OCI-LY3 (cell line): ENCODE results near the gene SLC25A25.
A peak's percentile ranks its signal among the peaks of the same experiment; 100 is the strongest.

Source experiments
- H2AFZ ChIP-seq: fragments of 200-600, 300-600 bp; shearing (Covaris generic); 2 replicates; pipeline ENCODE4 v1.6.0; 2014; ENCODE audit warnings: antibody characterized with exemption, low read depth, low read length
- H3K27ac ChIP-seq: fragments of 200-600, 300-600 bp; sonication (generic); 2 replicates; pipeline ENCODE4 v1.5.1; 2014; ENCODE audit warnings: mild to moderate bottlenecking, low read length, moderate library complexity, mixed read lengths
- H3K27me3 ChIP-seq: fragments of 200-600, 300-600 bp; sonication (generic); 2 replicates; pipeline ENCODE4 v1.6.1; 2014; ENCODE audit warnings: low read depth, low read length, mixed read lengths
- H3K36me3 ChIP-seq: fragments of 200-600, 300-600 bp; sonication (generic); replicated peaks from 2 replicates; pipeline ENCODE3; 2014; ENCODE audit warnings: low read depth, low read length, mixed read lengths
- H3K4me1 ChIP-seq: fragments of 300-600, 200-600 bp; sonication (generic); 2 replicates; pipeline ENCODE4 v1.6.1; 2014; ENCODE audit warnings: low read length, mixed read lengths
- H3K4me2 ChIP-seq: fragments of 200-600, 300-600 bp; sonication (generic); 2 replicates; pipeline ENCODE4 v1.6.1; 2014; ENCODE audit warnings: low read length, mixed read lengths
- H3K4me3 ChIP-seq: fragments of 300-600, 200-600 bp; sonication (generic); 2 replicates; pipeline ENCODE4 v1.5.1; 2014; ENCODE audit warnings: antibody characterized with exemption, mild to moderate bottlenecking, low read length, moderate library complexity
- H3K79me2 ChIP-seq: fragments of 300-600, 200-600 bp; shearing (Covaris generic); 2 replicates; pipeline ENCODE4 v1.6.1; 2014; ENCODE audit warnings: mild to moderate bottlenecking, low read length, mixed read lengths
- H3K9ac ChIP-seq: fragments of 300-600, 200-600 bp; shearing (Covaris generic); 2 replicates; pipeline ENCODE4 v1.6.0; 2014; ENCODE audit warnings: mild to moderate bottlenecking, low read length, moderate library complexity
- H3K9me3 ChIP-seq: fragments of 200-600, 300-600 bp; shearing (Covaris generic); 2 replicates; pipeline ENCODE4 v1.6.1; 2014; ENCODE audit warnings: low read length, mixed read lengths; ENCODE audit not compliant: insufficient read depth
- H4K20me1 ChIP-seq: fragments of 200-600, 300-600 bp; sonication (generic); 2 replicates; pipeline ENCODE4 v1.6.1; 2016; ENCODE audit warnings: low read length, mixed read lengths; ENCODE audit not compliant: insufficient read depth
- CTCF ChIP-seq: fragments of 200-600, 300-600 bp; sonication (generic); IDR thresholded peaks from 2 replicates; pipeline ENCODE4 v1.5.1; 2014; ENCODE audit warnings: antibody characterized with exemption, low read length, low read depth
- EZH2phosphoT487 ChIP-seq: fragments of 200-600 bp; shearing (Covaris generic); IDR thresholded peaks from 2 replicates; pipeline ENCODE4 v1.6.1; 2018; ENCODE audit warnings: antibody characterized with exemption, mixed run types, low read depth

SLC25A25 gene

DNA sequence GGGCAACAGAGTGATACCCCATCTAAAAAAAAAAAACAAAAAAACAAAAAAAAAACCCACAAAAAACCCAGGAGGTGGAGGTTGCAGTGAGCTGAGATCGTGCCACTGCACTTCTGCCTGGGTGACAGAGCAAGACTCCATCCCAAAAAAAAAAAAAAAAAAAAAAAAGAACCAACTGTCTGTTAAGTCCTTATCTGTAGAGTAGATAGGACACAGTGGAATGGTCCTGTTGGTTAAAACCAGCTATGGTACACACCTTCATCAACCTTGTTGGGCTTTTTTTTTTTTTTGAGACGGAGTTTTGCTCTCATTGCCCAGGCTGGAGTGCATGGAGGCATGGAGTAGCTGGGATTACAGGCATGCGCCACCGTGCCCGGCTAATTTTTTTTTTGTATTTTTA lies 12.2 kb downstream of the SLC25A25 start:
- Histone ChIP-seq H3K4me1 (peaks cover 11% of the 10 kb centered on the region; the same call in 1 of the 2 replicates), H3K9me3 (no peaks in the 10 kb centered on the region), H3K27me3 (no peaks in the 10 kb centered on the region), H4K20me1 (peaks cover 5% of the 10 kb centered on the region; the same call in 1 of the 2 replicates), H3K36me3 (peaks cover 8% of the 10 kb centered on the region), H3K4me3 (no peak overlapping the region), H3K27ac (no peak overlapping the region), H3K9ac (no peak overlapping the region), H3K79me2 (peaks cover 42% of the 10 kb centered on the region), H3K4me2 (no peak overlapping the region), H2AFZ (no peak overlapping the region)
- no peak for TF ChIP-seq CTCF
- TF ChIP-seq EZH2phosphoT487 = no peak

- Histone ChIP-seq H4K20me1 (peaks cover 5% of the 10 kb centered on the region; the same call in 1 of the 2 replicates), H3K79me2 (peaks cover 40% of the 10 kb centered on the region), H3K9me3 (no peaks in the 10 kb centered on the region), H3K9ac (no peak overlapping the region), H2AFZ (no peak overlapping the region), H3K36me3 (peaks cover 11% of the 10 kb centered on the region), H3K27ac (0 out of 2 replicates have a peak overlapping the region, but pooled peaks have one; percentile 11), H3K4me1 (peaks cover 11% of the 10 kb centered on the region; the same call in 1 of the 2 replicates), H3K4me2 (no peak overlapping the region), H3K4me3 (no peak overlapping the region), H3K27me3 (no peaks in the 10 kb centered on the region)
- TF ChIP-seq CTCF = no peak
- TF ChIP-seq EZH2phosphoT487 = no peak
These were observed 13.0 kb downstream of the SLC25A25 start for GRCh38 chr9:128081056-128081455.

DNA sequence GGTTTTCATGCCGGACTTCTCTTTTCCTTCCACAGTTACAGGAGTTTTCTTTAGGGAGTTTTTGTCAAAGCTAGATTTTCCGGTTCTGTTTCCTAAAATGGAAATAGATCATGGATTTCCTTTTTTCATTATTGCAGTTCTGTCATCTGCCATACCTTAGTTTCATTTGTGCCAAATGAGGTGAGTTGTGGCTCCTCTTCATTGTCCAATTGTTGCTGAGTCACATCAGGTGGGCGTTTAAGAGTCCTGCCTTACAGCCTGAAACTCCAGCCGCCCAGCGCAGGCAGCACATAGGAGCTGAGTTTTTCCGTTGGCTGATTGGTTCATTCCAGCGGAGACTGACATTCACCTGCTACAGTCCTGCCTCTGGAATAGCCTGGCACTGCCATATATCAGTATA lies 14.1 kb downstream of the SLC25A25 start:
- Histone ChIP-seq H3K79me2 (peaks cover 32% of the 10 kb centered on the region), H3K4me2 (no peak overlapping the region)

GRCh38 chr9:128084746-128085145 lies 16.7 kb downstream of the SLC25A25 start:
- Histone ChIP-seq H3K4me2 (no peak overlapping the region), H3K79me2 (peaks cover 33% of the 10 kb centered on the region), H3K36me3 (peaks cover 13% of the 10 kb centered on the region), H3K9ac (no peak overlapping the region), H3K27ac (no peak overlapping the region), H2AFZ (no peak overlapping the region), H3K9me3 (no peaks in the 10 kb centered on the region), H3K27me3 (no peaks in the 10 kb centered on the region), H3K4me3 (no peak overlapping the region), H3K4me1 (peaks cover 11% of the 10 kb centered on the region; the same call in 1 of the 2 replicates), H4K20me1 (no peaks in the 10 kb centered on the region)
- no peak for TF ChIP-seq CTCF
- TF ChIP-seq EZH2phosphoT487 = no peak

More for the DNA sequence above, 14.1 kb downstream of the SLC25A25 start:
- Histone ChIP-seq H2AFZ (no peak overlapping the region), H3K9me3 (no peaks in the 10 kb centered on the region), H4K20me1 (0 out of 2 replicates have a peak, but pooled peaks cover 2% of the 10 kb centered on the region), H3K4me3 (no peak overlapping the region), H3K4me1 (peaks cover 11% of the 10 kb centered on the region; the same call in 1 of the 2 replicates), H3K27ac (no peak overlapping the region), H3K36me3 (peaks cover 8% of the 10 kb centered on the region), H3K27me3 (no peaks in the 10 kb centered on the region), H3K9ac (no peak overlapping the region)
- no peak for TF ChIP-seq CTCF
- TF ChIP-seq EZH2phosphoT487 = no peak
